HUDEP-2 (cell line): Measurements from ENCODE around the gene EPB41L4B.
A peak's percentile ranks its signal among the peaks of the same experiment; 100 is the strongest.

Experiments
- DNase-seq, 76 experiments: peaks; one replicate each; lab custom pipeline; 2025; ENCODE audit not compliant: unreplicated experiment in 76 of 76; lab: John Stamatoyannopoulos, UW

The EPB41L4B gene

GRCh38 chr9:109171926-109172325, 148.9 kb downstream of the EPB41L4B start:
- no peak for DNase-seq

- no peak for DNase-seq
Measured at GRCh38 chr9:109168170-109168569, 152.7 kb downstream of the EPB41L4B start.

GRCh38 chr9:109167716-109168115, 153.1 kb downstream of the EPB41L4B start:
- no peak for DNase-seq

GRCh38 chr9:109166771-109167601, 153.9 kb downstream of the EPB41L4B start, which contains the start of gene FRRS1L:
FRRS1L (minus strand) TSS chr9:109167249; CDS start chr9:109167138, 111 bp downstream.
- DNase-seq: no peak

GRCh38 chr9:109166171-109166770, 154.6 kb downstream of the EPB41L4B start:
- DNase-seq: no peak

GRCh38 chr9:109164042-109164441, 156.8 kb downstream of the EPB41L4B start:
- no peak for DNase-seq

GRCh38 chr9:109163194-109163593, 157.7 kb downstream of the EPB41L4B start:
- DNase-seq: no peak

- no peak for DNase-seq
Measured at GRCh38 chr9:109162677-109163076, 158.2 kb downstream of the EPB41L4B start.

- no peak for DNase-seq
Measured at GRCh38 chr9:109161471-109161870, 159.4 kb downstream of the EPB41L4B start.

GRCh38 chr9:109159583-109159982, 161.3 kb downstream of the EPB41L4B start:
- no peak for DNase-seq

- DNase-seq: no peak
Measured at GRCh38 chr9:109158651-109159050, 162.2 kb downstream of the EPB41L4B start.

GRCh38 chr9:109156708-109157107, 164.2 kb downstream of the EPB41L4B start:
- peak in 72 of 76 experiments; percentile 25 to 87 (median 67) for DNase-seq

GRCh38 chr9:109150925-109151545, 169.8 kb downstream of the EPB41L4B start:
- no peak for DNase-seq

GRCh38 chr9:109149722-109150121, 171.1 kb downstream of the EPB41L4B start:
- DNase-seq: no peak

GRCh38 chr9:109149089-109149488, 171.8 kb downstream of the EPB41L4B start:
- DNase-seq: no peak

GRCh38 chr9:109145051-109145450, 175.8 kb downstream of the EPB41L4B start:
- DNase-seq: no peak

GRCh38 chr9:109143881-109144562, 176.8 kb downstream of the EPB41L4B start:
- peak in 74 of 76 experiments; percentile 10 to 88 (median 64) for DNase-seq

- DNase-seq: no peak
Measured at GRCh38 chr9:109141375-109141774, 179.5 kb downstream of the EPB41L4B start.

GRCh38 chr9:109139851-109140250, 181.0 kb downstream of the EPB41L4B start:
- DNase-seq: no peak

GRCh38 chr9:109138421-109138820, 182.4 kb downstream of the EPB41L4B start:
- no peak for DNase-seq

GRCh38 chr9:109134167-109134578, 186.7 kb downstream of the EPB41L4B start:
- peak in 49 of 76 experiments; percentile 8 to 94 (median 69) for DNase-seq
